Measurements from ENCODE around the gene UNC5C.
"Not testable (repeated sequence)": the region's sequence is repeated elsewhere in the genome, so short reads cannot be mapped to it uniquely, and the experiment has no call there.

- not testable (repeated sequence) for TF ChIP-seq CTCF (conservative IDR thresholded peaks at IDR 0.05 in 1 of 2, IDR thresholded peaks at IDR 0.05 in 1 of 2; ENCODE audit: low read depth in 1 of 2, low read length in 2 of 2); EZH2 (IDR thresholded peaks at IDR 0.05; ENCODE audit: low read length, missing control alignments)
Measured at GRCh38 chr4:95139424-95139823, 409.3 kb downstream of the UNC5C start.

All from fibroblast of lung (primary cell).